A673 (cell line): Measurements from ENCODE around the gene USP12. TPM values are rescaled to one million over a fixed set of nuclear protein-coding genes. Genes with fewer than 3 reads are reported as not detected.

Source experiments
- BruUV-seq: library from RNA; stranded (reverse); fragments of 400-500 nt; replicated peaks from 2 replicates; lab custom pipeline; 2021; lab: Mats Ljungman, UMichigan
- CTCF ChIA-PET: fragments of 300-600 bp; sonication (Branson Sonifier 250); formaldehyde crosslinking; loops from one replicate; lab custom pipeline; 2022; ENCODE audit warnings: antibody characterized with exemption; lab: Charles Lee
- POLR2A ChIA-PET: fragments of 300-600 bp; sonication (Branson Sonifier 250); formaldehyde crosslinking; loops from one replicate; lab custom pipeline; 2022; ENCODE audit warnings: antibody characterized with exemption; ENCODE audit not compliant: low non-redundant PET; lab: Charles Lee
- DNase-seq: peaks from one replicate; pipeline ENCODE4 v3.0.0-alpha.2; 2015; ENCODE audit warnings: low spot score
- H3K27ac ChIP-seq: fragments of 200-600 bp; sonication (generic); 2 replicates; pipeline ENCODE4 v1.5.1; 2016; ENCODE audit warnings: mixed run types, low read depth, mild to moderate bottlenecking, mixed read lengths, antibody characterized with exemption, low read length; ENCODE audit not compliant: poor library complexity, severe bottlenecking
- H3K27me3 ChIP-seq: fragments of 200-600 bp; sonication (generic); replicated peaks from 2 replicates; pipeline ENCODE4 v1.6.1; 2017; ENCODE audit warnings: mixed run types, low read depth, mild to moderate bottlenecking, mixed read lengths, antibody characterized with exemption, low read length; ENCODE audit not compliant: insufficient read depth, poor library complexity
- H3K36me3 ChIP-seq: fragments of 200-600 bp; sonication (generic); 2 replicates; pipeline ENCODE4 v1.6.1; 2016; ENCODE audit warnings: mixed run types, mild to moderate bottlenecking, mixed read lengths, antibody characterized with exemption, low read length; ENCODE audit not compliant: insufficient read depth, poor library complexity, severe bottlenecking
- H3K4me1 ChIP-seq: fragments of 200-600 bp; sonication (generic); 2 replicates; pipeline ENCODE4 v1.6.1; 2017; ENCODE audit warnings: mixed run types, mild to moderate bottlenecking, mixed read lengths, antibody characterized with exemption, low read length; ENCODE audit not compliant: insufficient read depth, poor library complexity, severe bottlenecking
- H3K4me3 ChIP-seq: fragments of 200-600 bp; sonication (generic); 2 replicates; pipeline ENCODE4 v1.5.1; 2016; ENCODE audit warnings: low read depth, mixed run types, mild to moderate bottlenecking, mixed read lengths, low read length; ENCODE audit not compliant: poor library complexity, severe bottlenecking
- H3K9me3 ChIP-seq: fragments of 200-600 bp; sonication (generic); 2 replicates; pipeline ENCODE4 v1.6.1; 2016; ENCODE audit warnings: mixed run types, low read depth, mild to moderate bottlenecking, mixed read lengths, antibody characterized with exemption, low read length; ENCODE audit not compliant: poor library complexity, severe bottlenecking
- EZH2 ChIP-seq: fragments of 200-600 bp; sonication (generic); IDR thresholded peaks from 2 replicates; pipeline ENCODE4 v1.6.1; 2017; ENCODE audit warnings: borderline replicate concordance, low read depth, mild to moderate bottlenecking, mixed read lengths, antibody characterized with exemption, low read length; ENCODE audit not compliant: poor library complexity, severe bottlenecking
- intact Hi-C: fragments of 100-400 bp; cut with micrococcal nuclease; formaldehyde crosslinking; loops from one replicate; pipeline ENCODE4 v1.10.0; 2022; ENCODE audit not compliant: unreplicated experiment
- total RNA-seq: library from RNA; stranded (reverse); gene quantifications from 2 replicates; pipeline ENCODE4 v1.2.3, GENCODE V29; 2021
- TF ChIP-seq, protein P1 (sequence below): fragments of 300-800, 200-600 bp; sonication (generic); conservative IDR thresholded peaks from 2 replicates; pipeline ENCODE4 v1.5.1; 2017; ENCODE audit warnings: low read depth, mild to moderate bottlenecking, antibody characterized with exemption, low read length, moderate library complexity, mixed read lengths

The USP12 gene
- total RNA-seq, 1 experiment from 2014 or later, result 16.6 TPM

GRCh38 chr13:27118428-27119054 lies 53.1 kb downstream of the USP12 start:
- H3K9me3 ChIP-seq, result peaks cover 3% of the 10 kb centered on the region
- H3K4me1 ChIP-seq, result peaks cover 7% of the 10 kb centered on the region
- DNase-seq, result no peak
- CTCF ChIA-PET, result no interaction called here
- H3K4me3 ChIP-seq, result no peak overlapping the region
- POLR2A ChIA-PET, result no interaction called here
- no peaks in the 10 kb centered on the region for H3K36me3 ChIP-seq
- H3K27me3 ChIP-seq, result no peaks in the 10 kb centered on the region
- no TSS peak for BruUV-seq
- intact Hi-C loops, result no loop called here
- TF ChIP-seq EZH2, result no peak
- TF ChIP-seq, protein P1, sequence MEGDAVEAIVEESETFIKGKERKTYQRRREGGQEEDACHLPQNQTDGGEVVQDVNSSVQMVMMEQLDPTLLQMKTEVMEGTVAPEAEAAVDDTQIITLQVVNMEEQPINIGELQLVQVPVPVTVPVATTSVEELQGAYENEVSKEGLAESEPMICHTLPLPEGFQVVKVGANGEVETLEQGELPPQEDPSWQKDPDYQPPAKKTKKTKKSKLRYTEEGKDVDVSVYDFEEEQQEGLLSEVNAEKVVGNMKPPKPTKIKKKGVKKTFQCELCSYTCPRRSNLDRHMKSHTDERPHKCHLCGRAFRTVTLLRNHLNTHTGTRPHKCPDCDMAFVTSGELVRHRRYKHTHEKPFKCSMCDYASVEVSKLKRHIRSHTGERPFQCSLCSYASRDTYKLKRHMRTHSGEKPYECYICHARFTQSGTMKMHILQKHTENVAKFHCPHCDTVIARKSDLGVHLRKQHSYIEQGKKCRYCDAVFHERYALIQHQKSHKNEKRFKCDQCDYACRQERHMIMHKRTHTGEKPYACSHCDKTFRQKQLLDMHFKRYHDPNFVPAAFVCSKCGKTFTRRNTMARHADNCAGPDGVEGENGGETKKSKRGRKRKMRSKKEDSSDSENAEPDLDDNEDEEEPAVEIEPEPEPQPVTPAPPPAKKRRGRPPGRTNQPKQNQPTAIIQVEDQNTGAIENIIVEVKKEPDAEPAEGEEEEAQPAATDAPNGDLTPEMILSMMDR, result no peak
- H3K27ac ChIP-seq, result no peak overlapping the region

GRCh38 chr13:27117952-27118351 lies 53.7 kb downstream of the USP12 start:
- CTCF ChIA-PET, result no interaction called here
- Histone ChIP-seq H3K27me3 (no peaks in the 10 kb centered on the region), H3K4me3 (no peak overlapping the region), H3K4me1 (peaks cover 7% of the 10 kb centered on the region), H3K27ac (no peak overlapping the region), H3K36me3 (no peaks in the 10 kb centered on the region), H3K9me3 (no peaks in the 10 kb centered on the region)
- no TSS peak for BruUV-seq
- intact Hi-C loops, result no loop called here
- TF ChIP-seq, protein P1, result no peak
- DNase-seq, result no peak
- POLR2A ChIA-PET, result no interaction called here

- intact Hi-C loops, result no loop called here
- no peak for DNase-seq
- H3K4me1 ChIP-seq, result peaks cover 7% of the 10 kb centered on the region
- no peak overlapping the region for H3K27ac ChIP-seq
- H3K36me3 ChIP-seq, result no peaks in the 10 kb centered on the region
- H3K9me3 ChIP-seq, result no peaks in the 10 kb centered on the region
- no peaks in the 10 kb centered on the region for H3K27me3 ChIP-seq
- H3K4me3 ChIP-seq, result no peak overlapping the region
- ChIA-PET POLR2A (no interaction called here), CTCF (no interaction called here)
- TF ChIP-seq, protein P1, result no peak
- TF ChIP-seq EZH2, result no peak
- no TSS peak for BruUV-seq
These were observed 54.5 kb downstream of the USP12 start for GRCh38 chr13:27117158-27117557.
